ENCODE results near the gene MAML3.

Gene MAML3

DNA sequence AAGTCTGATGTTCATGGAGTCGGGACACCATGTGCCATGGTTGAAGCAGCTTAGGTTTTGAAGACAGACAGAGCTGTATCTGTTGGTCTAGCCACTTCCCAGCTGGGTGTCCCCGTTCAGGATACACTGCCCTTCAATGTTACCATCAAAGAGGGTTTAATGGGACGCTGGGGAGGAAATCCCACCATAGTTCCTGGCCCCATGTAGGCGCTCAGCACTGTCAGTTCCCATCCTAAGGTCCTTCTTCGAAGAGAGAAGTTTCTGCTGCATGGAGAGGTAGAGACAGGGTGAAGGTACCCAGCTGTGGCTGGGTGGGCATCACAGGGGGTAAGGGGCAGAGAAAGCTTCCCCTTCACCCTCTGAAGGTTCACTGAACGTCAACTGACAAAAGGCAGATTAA is 484.6 kb downstream of the MAML3 start:
- DNase-seq, result no peak

DNA sequence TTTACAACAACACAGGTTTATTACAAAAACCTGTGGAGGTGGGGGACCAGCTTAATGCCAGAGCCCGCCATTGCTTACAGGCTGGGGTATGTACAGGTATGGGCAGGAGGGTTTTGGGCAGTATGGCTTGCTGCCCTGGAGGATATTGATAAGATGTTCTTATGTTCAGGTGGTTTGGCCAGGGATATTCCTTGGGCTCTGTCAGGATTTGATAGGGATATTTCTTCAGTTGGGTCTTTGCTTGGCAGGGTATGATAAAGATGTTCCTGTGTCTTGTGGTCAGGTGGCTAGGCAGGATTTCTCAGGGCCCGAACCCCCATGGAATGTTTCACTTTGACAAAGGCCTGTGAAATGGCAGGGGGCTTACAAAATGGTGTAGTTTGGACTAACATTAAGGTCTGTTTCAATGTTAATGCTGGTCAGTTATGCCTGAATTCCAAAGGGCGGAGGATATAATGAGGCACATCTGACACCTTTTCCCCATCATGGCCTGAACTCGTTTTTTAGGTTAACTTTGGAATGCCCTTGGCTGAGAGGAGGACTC is 485.3 kb downstream of the MAML3 start:
- no peak for DNase-seq

DNA sequence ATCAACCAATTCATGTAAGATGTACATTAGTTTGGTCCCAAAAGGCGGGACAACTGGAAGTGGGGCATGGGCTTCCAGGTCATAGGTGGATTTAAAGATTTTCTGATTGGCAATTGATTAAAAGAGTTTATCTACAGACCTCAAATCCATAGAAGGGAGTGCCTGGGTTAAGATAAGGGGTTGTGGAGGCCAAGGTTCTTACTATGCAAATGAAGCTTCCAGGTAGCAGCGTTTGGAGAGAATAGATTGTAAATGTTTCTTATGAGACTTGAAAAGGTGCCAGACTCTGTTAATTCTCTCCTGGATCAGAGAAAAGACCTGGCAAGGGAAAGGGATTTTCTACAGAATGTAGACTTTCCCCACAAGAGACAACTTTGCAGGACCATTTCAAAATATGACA is 485.9 kb downstream of the MAML3 start:
- DNase-seq, result no peak

Data from CD4-positive, alpha-beta T cell treated with Interleukin-10 for 1 hour (primary cell).